ENCODE results near the gene PRM2. TPM values are rescaled to one million over a fixed set of nuclear protein-coding genes. Genes with fewer than 3 reads are reported as not detected.

Gene PRM2
- total RNA-seq, 2 donors from 2014 or later = not detected

GRCh38 chr16:11240636-11241473 is 35.4 kb downstream of the PRM2 start:
- no peak overlapping the region for H3K4me3 ChIP-seq (ENCODE audit: low read length)
- 88 to 89% methylated on average over 9 to 10 of the region's 10 CpGs for WGBS, 2 experiments (ENCODE audit: insufficient coverage in 1 of 2, insufficient read length in 1 of 2)
- no peak for TF ChIP-seq CTCF (conservative IDR thresholded peaks at IDR 0.05)
- Mint-ChIP-seq H3K36me3 (ENCODE audit: low read depth) (no peaks in the 10 kb centered on the region), H3K27me3 (ENCODE audit: insufficient read depth) (peaks cover 2% of the 10 kb centered on the region), H3K4me3 (no peak overlapping the region), H3K9me3 (no peaks in the 10 kb centered on the region), H3K27ac (no peak overlapping the region), H3K4me1 (no peaks in the 10 kb centered on the region)
- H3K4me1 ChIP-seq (ENCODE audit: control insufficient read depth, insufficient read depth, low read length) = no peaks in the 10 kb centered on the region
- DNase-seq = no peak
- no peak overlapping the region for H3K27ac ChIP-seq (ENCODE audit: low read depth, low read length)
- no peak overlapping the region for H3K9ac ChIP-seq (ENCODE audit: extremely low read depth, low read length, poor library complexity, severe bottlenecking)
- no peaks in the 10 kb centered on the region for H3K36me3 ChIP-seq (ENCODE audit: control insufficient read depth, insufficient read depth, low read length)
- no peaks in the 10 kb centered on the region for H3K27me3 ChIP-seq (ENCODE audit: control insufficient read depth, insufficient read depth, low read length, poor library complexity, severe bottlenecking)
- H3K9me3 ChIP-seq (ENCODE audit: control insufficient read depth, low read length) = no peaks in the 10 kb centered on the region

- Histone ChIP-seq H3K4me1 (ENCODE audit: control insufficient read depth, insufficient read depth, low read length) (no peaks in the 10 kb centered on the region), H3K9me3 (ENCODE audit: control insufficient read depth, low read length) (no peaks in the 10 kb centered on the region), H3K36me3 (ENCODE audit: control insufficient read depth, insufficient read depth, low read length) (no peaks in the 10 kb centered on the region), H3K27me3 (ENCODE audit: control insufficient read depth, insufficient read depth, low read length, poor library complexity, severe bottlenecking) (no peaks in the 10 kb centered on the region), H3K9ac (ENCODE audit: extremely low read depth, low read length, poor library complexity, severe bottlenecking) (no peak overlapping the region), H3K4me3 (ENCODE audit: low read length) (no peak overlapping the region), H3K27ac (ENCODE audit: low read depth, low read length) (no peak overlapping the region)
- no peak for DNase-seq
- WGBS, 2 experiments (ENCODE audit: insufficient coverage in 1 of 2, insufficient read length in 1 of 2) = 94 to 95% methylated on average over 6 to 10 of the region's 10 CpGs
- Mint-ChIP-seq H3K4me1 (no peaks in the 10 kb centered on the region), H3K4me3 (no peak overlapping the region), H3K36me3 (ENCODE audit: low read depth) (no peaks in the 10 kb centered on the region), H3K27ac (no peak overlapping the region), H3K9me3 (no peaks in the 10 kb centered on the region), H3K27me3 (ENCODE audit: insufficient read depth) (peaks cover 2% of the 10 kb centered on the region)
- no peak for TF ChIP-seq CTCF (conservative IDR thresholded peaks at IDR 0.05)
Observed at GRCh38 chr16:11239644-11240632, 36.3 kb downstream of the PRM2 start.

GRCh38 chr16:11238272-11239202 is 37.7 kb downstream of the PRM2 start:
- WGBS, 2 experiments (ENCODE audit: insufficient coverage in 1 of 2, insufficient read length in 1 of 2) = 95 to 97% methylated on average over 14 to 15 of the region's 15 CpGs
- no peaks in the 10 kb centered on the region for H3K36me3 Mint-ChIP-seq (ENCODE audit: low read depth)
- no peaks in the 10 kb centered on the region for H3K9me3 Mint-ChIP-seq
- Histone ChIP-seq H3K27me3 (ENCODE audit: control insufficient read depth, insufficient read depth, low read length, poor library complexity, severe bottlenecking) (no peaks in the 10 kb centered on the region), H3K9ac (ENCODE audit: extremely low read depth, low read length, poor library complexity, severe bottlenecking) (no peak overlapping the region), H3K4me1 (ENCODE audit: control insufficient read depth, insufficient read depth, low read length) (no peaks in the 10 kb centered on the region), H3K27ac (ENCODE audit: low read depth, low read length) (no peak overlapping the region), H3K9me3 (ENCODE audit: control insufficient read depth, low read length) (no peaks in the 10 kb centered on the region), H3K36me3 (ENCODE audit: control insufficient read depth, insufficient read depth, low read length) (no peaks in the 10 kb centered on the region), H3K4me3 (ENCODE audit: low read length) (no peak overlapping the region)
- DNase-seq = peak; percentile 69
- H3K27me3 Mint-ChIP-seq (ENCODE audit: insufficient read depth) = peaks cover 2% of the 10 kb centered on the region
- H3K4me1 Mint-ChIP-seq = no peaks in the 10 kb centered on the region
- H3K27ac Mint-ChIP-seq = no peak overlapping the region
- no peak for TF ChIP-seq CTCF (conservative IDR thresholded peaks at IDR 0.05)
- no peak overlapping the region for H3K4me3 Mint-ChIP-seq

Data from endodermal cell (in vitro differentiated cells).